ENCODE data around the gene LRRTM3. TPM values are rescaled to one million over a fixed set of nuclear protein-coding genes. Genes with fewer than 3 reads are reported as not detected.

The LRRTM3 gene
- polyA plus RNA-seq, 1 of the 3 experiments (the other 2 are of a cell fraction) = not detected

DNA sequence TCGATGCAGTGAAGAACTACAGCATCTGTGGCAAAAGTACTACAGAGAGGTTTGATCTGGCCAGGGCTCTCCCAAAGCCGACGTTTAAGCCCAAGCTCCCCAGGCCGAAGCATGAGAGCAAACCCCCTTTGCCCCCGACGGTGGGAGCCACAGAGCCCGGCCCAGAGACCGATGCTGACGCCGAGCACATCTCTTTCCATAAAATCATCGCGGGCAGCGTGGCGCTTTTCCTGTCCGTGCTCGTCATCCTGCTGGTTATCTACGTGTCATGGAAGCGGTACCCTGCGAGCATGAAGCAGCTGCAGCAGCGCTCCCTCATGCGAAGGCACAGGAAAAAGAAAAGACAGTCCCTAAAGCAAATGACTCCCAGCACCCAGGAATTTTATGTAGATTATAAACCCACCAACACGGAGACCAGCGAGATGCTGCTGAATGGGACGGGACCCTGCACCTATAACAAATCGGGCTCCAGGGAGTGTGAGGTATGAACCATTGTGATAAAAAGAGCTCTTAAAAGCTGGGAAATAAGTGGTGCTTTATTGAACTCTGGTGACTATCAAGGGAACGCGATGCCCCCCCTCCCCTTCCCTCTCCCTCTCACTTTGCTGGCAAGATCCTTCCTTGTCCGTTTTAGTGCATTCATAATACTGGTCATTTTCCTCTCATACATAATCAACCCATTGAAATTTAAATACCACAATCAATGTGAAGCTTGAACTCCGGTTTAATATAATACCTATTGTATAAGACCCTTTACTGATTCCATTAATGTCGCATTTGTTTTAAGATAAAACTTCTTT lies 2.3 kb downstream of the LRRTM3 start:
- H2AFZ ChIP-seq (ENCODE audit: low read depth) = no peak overlapping the region
- CTCF ChIA-PET = interaction anchor here (0.8 to 1.4 kb wide), 3 partner anchors 8 to 12 kb away, joined by 3 to 4 read pairs (median 3); no protein-coding TSS in a partner anchor

More for the DNA sequence above, 2.3 kb downstream of the LRRTM3 start:
- Histone ChIP-seq H3K9ac (no peak overlapping the region), H4K20me1 (ENCODE audit: insufficient read depth) (no peaks in the 10 kb centered on the region), H3K36me3 (replicated peaks in 1 of 2; ENCODE audit: control insufficient read depth in 1 of 2, insufficient read depth in 2 of 2, low read length in 1 of 2) (no peaks in the 10 kb centered on the region), H3K27ac (ENCODE audit: low read depth in 2 of 2, low read length in 1 of 2) (no peak overlapping the region), H3K4me2 (peak overlapping the region; percentile 46; the same call in 1 of the 2 replicates), H3K4me1 (ENCODE audit: control insufficient read depth in 1 of 2, insufficient read depth in 2 of 2, low read depth in 1 of 2, low read length in 1 of 2) (peaks cover 0 to 8% of the 10 kb centered on the region in 2 experiments; a peak in 1 of 4 replicates), H3K4me3 (ENCODE audit: low read depth in 2 of 2, low read length in 1 of 2) (peak overlapping the region in 1 of 2 experiments; percentile 17; a peak in 1 of 4 replicates), H3F3A (replicated peaks; ENCODE audit: insufficient read depth) (no peaks in the 10 kb centered on the region), H3K9me3 (no peaks in the 10 kb centered on the region), H3K79me2 (ENCODE audit: insufficient read depth) (no peaks in the 10 kb centered on the region), H3K9me2 (no peaks in the 10 kb centered on the region), H3K27me3 (ENCODE audit: insufficient read depth) (peaks cover 31% of the 10 kb centered on the region)
- DNase-seq = peak; percentile 11
- TF ChIP-seq, protein P1, sequence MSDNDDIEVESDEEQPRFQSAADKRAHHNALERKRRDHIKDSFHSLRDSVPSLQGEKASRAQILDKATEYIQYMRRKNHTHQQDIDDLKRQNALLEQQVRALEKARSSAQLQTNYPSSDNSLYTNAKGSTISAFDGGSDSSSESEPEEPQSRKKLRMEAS (IDR thresholded peaks at IDR 0.05; ENCODE audit: low read depth) = no peak
- TF ChIP-seq EZH2phosphoT487 (IDR thresholded peaks at IDR 0.05; ENCODE audit: borderline replicate concordance, low read depth) = no peak
- TF ChIP-seq NRF1 (IDR thresholded peaks at IDR 0.05; ENCODE audit: low read depth, low read length) = no peak
- TF ChIP-seq, protein P2, sequence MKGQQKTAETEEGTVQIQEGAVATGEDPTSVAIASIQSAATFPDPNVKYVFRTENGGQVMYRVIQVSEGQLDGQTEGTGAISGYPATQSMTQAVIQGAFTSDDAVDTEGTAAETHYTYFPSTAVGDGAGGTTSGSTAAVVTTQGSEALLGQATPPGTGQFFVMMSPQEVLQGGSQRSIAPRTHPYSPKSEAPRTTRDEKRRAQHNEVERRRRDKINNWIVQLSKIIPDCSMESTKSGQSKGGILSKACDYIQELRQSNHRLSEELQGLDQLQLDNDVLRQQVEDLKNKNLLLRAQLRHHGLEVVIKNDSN (IDR thresholded peaks at IDR 0.05; ENCODE audit: borderline replicate concordance, low read depth) = no peak
- no peak for TF ChIP-seq RXRA (IDR thresholded peaks at IDR 0.05; ENCODE audit: borderline replicate concordance, low read depth)
- TF ChIP-seq MXI1 (IDR thresholded peaks at IDR 0.05; ENCODE audit: low read depth, low read length) = no peak
- TF ChIP-seq EP300 (IDR thresholded peaks at IDR 0.05; ENCODE audit: borderline replicate concordance in 1 of 2, low read depth in 1 of 2, low read length in 1 of 2) = no peak
- no peak for TF ChIP-seq RAD21 (IDR thresholded peaks at IDR 0.05; ENCODE audit: low read length)
- TF ChIP-seq, protein P3, sequence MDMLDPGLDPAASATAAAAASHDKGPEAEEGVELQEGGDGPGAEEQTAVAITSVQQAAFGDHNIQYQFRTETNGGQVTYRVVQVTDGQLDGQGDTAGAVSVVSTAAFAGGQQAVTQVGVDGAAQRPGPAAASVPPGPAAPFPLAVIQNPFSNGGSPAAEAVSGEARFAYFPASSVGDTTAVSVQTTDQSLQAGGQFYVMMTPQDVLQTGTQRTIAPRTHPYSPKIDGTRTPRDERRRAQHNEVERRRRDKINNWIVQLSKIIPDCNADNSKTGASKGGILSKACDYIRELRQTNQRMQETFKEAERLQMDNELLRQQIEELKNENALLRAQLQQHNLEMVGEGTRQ (IDR thresholded peaks at IDR 0.05; ENCODE audit: borderline replicate concordance, low read depth, low read length) = no peak
- no peak for TF ChIP-seq FOXJ3 (CRISPR knock-in tag; IDR thresholded peaks at IDR 0.05)
- TF ChIP-seq, protein P4, sequence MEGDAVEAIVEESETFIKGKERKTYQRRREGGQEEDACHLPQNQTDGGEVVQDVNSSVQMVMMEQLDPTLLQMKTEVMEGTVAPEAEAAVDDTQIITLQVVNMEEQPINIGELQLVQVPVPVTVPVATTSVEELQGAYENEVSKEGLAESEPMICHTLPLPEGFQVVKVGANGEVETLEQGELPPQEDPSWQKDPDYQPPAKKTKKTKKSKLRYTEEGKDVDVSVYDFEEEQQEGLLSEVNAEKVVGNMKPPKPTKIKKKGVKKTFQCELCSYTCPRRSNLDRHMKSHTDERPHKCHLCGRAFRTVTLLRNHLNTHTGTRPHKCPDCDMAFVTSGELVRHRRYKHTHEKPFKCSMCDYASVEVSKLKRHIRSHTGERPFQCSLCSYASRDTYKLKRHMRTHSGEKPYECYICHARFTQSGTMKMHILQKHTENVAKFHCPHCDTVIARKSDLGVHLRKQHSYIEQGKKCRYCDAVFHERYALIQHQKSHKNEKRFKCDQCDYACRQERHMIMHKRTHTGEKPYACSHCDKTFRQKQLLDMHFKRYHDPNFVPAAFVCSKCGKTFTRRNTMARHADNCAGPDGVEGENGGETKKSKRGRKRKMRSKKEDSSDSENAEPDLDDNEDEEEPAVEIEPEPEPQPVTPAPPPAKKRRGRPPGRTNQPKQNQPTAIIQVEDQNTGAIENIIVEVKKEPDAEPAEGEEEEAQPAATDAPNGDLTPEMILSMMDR (IDR thresholded peaks at IDR 0.05) = no peak
- no peak for TF ChIP-seq RFX5 (IDR thresholded peaks at IDR 0.05; ENCODE audit: low read length)
- TF ChIP-seq MEF2A (IDR thresholded peaks at IDR 0.05; ENCODE audit: borderline replicate concordance, low read depth) = no peak
- TF ChIP-seq ELF1 (IDR thresholded peaks at IDR 0.05) = no peak
- TF ChIP-seq, protein P5, sequence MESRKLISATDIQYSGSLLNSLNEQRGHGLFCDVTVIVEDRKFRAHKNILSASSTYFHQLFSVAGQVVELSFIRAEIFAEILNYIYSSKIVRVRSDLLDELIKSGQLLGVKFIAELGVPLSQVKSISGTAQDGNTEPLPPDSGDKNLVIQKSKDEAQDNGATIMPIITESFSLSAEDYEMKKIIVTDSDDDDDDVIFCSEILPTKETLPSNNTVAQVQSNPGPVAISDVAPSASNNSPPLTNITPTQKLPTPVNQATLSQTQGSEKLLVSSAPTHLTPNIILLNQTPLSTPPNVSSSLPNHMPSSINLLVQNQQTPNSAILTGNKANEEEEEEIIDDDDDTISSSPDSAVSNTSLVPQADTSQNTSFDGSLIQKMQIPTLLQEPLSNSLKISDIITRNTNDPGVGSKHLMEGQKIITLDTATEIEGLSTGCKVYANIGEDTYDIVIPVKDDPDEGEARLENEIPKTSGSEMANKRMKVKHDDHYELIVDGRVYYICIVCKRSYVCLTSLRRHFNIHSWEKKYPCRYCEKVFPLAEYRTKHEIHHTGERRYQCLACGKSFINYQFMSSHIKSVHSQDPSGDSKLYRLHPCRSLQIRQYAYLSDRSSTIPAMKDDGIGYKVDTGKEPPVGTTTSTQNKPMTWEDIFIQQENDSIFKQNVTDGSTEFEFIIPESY (IDR thresholded peaks at IDR 0.05; ENCODE audit: borderline replicate concordance, low read depth) = no peak
- POLR2A ChIA-PET = no interaction called here
- WGBS (ENCODE audit: low lambda C conversion rate) = 3% methylated on average over 24 of the region's 30 CpGs
